ENCODE results near the gene N4BP3. TPM values are rescaled to one million over a fixed set of nuclear protein-coding genes. Genes with fewer than 3 reads are reported as not detected.

The N4BP3 gene
- total and polyA plus RNA-seq, 12 donors, result 0.31 to 2.6 (median 0.89) TPM

DNA sequence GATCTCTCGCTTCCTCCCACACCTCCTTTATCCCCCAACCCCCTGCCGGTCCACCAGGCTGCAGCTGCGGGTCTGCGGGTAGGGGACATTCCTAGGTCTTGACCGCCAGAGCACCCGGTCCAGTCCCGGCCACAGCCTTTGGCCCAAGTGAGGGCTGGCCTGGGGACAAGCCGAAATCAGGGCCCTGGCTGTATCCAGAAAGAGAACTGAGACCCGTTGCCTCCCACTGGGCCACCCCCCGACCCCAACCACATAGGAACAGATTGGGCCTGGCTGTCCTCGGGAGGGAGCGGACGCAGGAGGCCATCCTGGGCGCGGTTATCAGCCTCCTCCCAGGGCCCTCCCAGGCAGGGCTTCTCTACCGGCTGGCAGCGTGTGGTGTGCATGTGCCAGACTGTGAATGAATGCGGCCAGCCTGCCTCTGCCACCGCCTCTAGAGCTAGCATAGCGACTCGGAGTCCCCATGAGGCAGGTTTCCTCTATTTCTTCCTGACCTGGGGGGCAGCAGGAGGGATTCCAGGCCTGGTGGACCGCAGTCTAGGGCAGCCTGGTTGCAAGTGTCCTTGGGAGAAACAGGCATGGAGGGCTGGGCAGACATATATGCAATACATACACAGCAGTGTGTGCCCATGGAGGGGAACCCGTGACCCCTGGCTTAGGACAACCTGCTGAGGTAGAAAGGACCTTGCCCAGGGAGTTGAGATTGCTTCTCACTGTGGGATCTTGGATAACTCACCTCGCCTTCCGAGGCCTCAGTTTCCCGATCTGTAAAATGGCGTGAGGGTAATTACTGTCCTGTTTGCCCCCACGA, 1.2 kb downstream of the N4BP3 start:
- no peak for TF ChIP-seq POLR2A (IDR thresholded peaks at IDR 0.05)
- TF ChIP-seq, protein P1, sequence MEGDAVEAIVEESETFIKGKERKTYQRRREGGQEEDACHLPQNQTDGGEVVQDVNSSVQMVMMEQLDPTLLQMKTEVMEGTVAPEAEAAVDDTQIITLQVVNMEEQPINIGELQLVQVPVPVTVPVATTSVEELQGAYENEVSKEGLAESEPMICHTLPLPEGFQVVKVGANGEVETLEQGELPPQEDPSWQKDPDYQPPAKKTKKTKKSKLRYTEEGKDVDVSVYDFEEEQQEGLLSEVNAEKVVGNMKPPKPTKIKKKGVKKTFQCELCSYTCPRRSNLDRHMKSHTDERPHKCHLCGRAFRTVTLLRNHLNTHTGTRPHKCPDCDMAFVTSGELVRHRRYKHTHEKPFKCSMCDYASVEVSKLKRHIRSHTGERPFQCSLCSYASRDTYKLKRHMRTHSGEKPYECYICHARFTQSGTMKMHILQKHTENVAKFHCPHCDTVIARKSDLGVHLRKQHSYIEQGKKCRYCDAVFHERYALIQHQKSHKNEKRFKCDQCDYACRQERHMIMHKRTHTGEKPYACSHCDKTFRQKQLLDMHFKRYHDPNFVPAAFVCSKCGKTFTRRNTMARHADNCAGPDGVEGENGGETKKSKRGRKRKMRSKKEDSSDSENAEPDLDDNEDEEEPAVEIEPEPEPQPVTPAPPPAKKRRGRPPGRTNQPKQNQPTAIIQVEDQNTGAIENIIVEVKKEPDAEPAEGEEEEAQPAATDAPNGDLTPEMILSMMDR (IDR thresholded peaks at IDR 0.05), result no peak
- H3K27ac ChIP-seq, result no peak overlapping the region
- H3K4me3 ChIP-seq, result peak overlapping the region in 1 of 4 donors; percentile 52
- H3K4me1 ChIP-seq (replicated peaks in 1 of 2), result peaks cover 10 to 13% of the 10 kb centered on the region in 2 donors
- peak in 1 of 7 donors; percentile 65 for DNase-seq
- intact Hi-C loops (cut with DNase I), result no loop called here
- WGBS, 4 donors, result 37 to 48% (median 40%) methylated on average over 11 to 28 of the region's 28 CpGs
- no peaks in the 10 kb centered on the region for H3K9me3 ChIP-seq (replicated peaks in 1 of 3)
- H3K36me3 ChIP-seq (replicated peaks in 1 of 2), result no peaks in the 10 kb centered on the region
- peaks cover 16% of the 10 kb centered on the region for H3K27me3 ChIP-seq

DNA sequence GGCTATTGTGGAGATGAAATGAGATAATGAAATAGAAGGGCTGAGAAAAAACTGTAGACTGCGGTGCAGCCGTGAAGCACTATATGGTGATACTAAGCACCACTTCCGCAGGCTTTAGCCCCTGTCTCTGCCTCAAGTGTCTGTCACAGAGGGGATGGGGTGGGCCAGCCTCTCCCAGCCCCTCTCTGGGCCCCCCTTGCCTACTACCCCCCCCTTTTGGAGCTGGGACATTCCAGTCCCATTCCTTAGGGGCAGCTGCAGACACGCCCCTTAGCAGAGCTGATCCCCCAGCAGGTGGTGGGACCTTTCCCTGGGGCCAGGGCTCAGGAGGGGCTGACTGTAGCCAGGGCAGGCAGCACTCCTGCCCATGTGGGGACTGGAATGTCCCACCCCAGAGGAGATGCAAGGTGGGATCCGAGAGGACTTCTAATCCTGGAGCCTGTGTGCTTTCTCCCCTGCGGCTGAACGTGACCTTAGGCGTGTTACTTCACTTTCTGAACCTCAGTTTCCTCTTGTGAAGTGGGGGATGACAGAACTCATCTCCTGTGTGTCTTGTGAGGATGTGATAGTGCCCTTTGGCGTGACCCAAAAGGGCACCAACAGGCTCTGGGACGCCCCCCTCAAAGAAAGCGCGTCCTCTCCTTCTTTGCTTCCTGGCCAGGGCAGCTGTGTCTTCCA, 1.9 kb downstream of the N4BP3 start:
- no peaks in the 10 kb centered on the region for H3K9me3 ChIP-seq (replicated peaks in 1 of 3)
- TF ChIP-seq, protein P1 (IDR thresholded peaks at IDR 0.05), result no peak
- no peak for TF ChIP-seq POLR2A (IDR thresholded peaks at IDR 0.05)
- H3K4me3 ChIP-seq, result no peak overlapping the region
- intact Hi-C loops (cut with DNase I), result no loop called here
- H3K27ac ChIP-seq, result no peak overlapping the region
- no peak for DNase-seq
- H3K4me1 ChIP-seq (replicated peaks in 1 of 2), result peaks cover 10 to 13% of the 10 kb centered on the region in 2 donors
- no peaks in the 10 kb centered on the region for H3K36me3 ChIP-seq (replicated peaks in 1 of 2)
- WGBS, 4 donors, result 65 to 79% (median 73%) methylated on average over 9 to 12 of the region's 12 CpGs
- H3K27me3 ChIP-seq, result peaks cover 16% of the 10 kb centered on the region

DNA sequence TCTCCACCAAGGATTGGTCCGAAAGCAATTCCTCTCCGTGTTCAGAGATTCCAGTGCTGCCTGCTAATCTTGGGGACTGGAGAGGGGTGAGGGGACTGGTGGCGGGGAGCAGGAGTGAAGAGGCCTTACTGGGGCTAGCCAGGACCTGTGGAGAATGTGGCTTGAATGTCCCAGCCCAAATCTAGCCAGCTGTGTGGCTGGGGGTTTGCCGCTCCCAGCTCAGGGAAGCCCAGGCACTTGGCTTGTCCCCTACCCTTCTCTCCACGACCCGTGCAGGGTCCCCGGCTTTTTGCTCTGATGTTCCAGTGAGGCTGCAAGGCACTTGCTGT, 2.4 kb downstream of the N4BP3 start:
- 45 to 58% (median 50%) methylated on average over 5 to 7 of the region's 7 CpGs for WGBS, 4 donors
- Histone ChIP-seq H3K4me3 (no peak overlapping the region), H3K36me3 (replicated peaks in 1 of 2) (no peaks in the 10 kb centered on the region), H3K27me3 (peaks cover 16% of the 10 kb centered on the region), H3K27ac (no peak overlapping the region), H3K4me1 (replicated peaks in 1 of 2) (peaks cover 10 to 13% of the 10 kb centered on the region in 2 donors), H3K9me3 (replicated peaks in 1 of 3) (no peaks in the 10 kb centered on the region)
- intact Hi-C loops (cut with DNase I), result no loop called here
- TF ChIP-seq POLR2A (IDR thresholded peaks at IDR 0.05), result no peak
- TF ChIP-seq, protein P1 (IDR thresholded peaks at IDR 0.05), result no peak
- no peak for DNase-seq

DNA sequence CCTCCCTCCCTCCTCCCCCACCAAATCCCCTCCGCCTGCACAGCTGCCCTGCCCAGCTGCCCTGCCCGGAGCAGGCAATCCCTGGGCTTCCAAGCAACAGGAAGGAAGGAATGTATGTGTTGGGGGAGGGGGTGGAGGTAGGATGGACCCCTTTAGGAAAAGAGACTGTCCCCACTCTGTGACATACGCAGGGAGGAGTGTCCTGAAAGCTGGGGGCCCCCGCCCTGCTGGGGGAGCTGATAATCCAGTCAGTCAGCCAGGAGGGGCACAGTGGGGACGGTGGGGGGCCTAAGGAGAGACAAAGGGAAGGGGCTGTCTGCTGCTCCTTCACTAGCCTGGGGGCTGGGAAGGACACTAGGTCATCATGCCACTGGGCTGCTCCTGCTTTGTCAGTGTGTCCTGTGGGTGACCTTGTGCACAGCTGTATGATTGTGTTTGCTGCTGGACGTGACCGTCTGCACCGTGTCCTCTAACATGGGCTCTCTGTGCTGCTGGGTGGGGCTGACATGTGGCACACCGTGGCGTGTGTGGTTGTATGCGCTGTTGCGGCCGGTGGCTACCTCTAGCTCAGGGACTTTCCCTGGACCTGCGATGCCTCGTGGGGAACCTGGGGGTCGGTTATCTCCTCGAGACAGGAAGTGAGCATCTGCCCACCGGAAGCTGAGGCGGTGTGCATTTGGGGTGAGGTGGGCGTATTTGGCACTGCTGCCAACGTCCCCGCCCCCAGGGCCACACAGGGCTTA, 3.0 kb downstream of the N4BP3 start:
- TF ChIP-seq, protein P1 (IDR thresholded peaks at IDR 0.05), result no peak
- no peak for TF ChIP-seq POLR2A (IDR thresholded peaks at IDR 0.05)
- WGBS, 4 donors, result 28 to 33% (median 30%) methylated on average over 14 to 22 of the region's 22 CpGs
- intact Hi-C loops (cut with DNase I), result no loop called here

More for the DNA sequence above, 3.0 kb downstream of the N4BP3 start:
- Histone ChIP-seq H3K4me1 (replicated peaks in 1 of 2) (peaks cover 10 to 14% of the 10 kb centered on the region in 2 donors), H3K27ac (no peak overlapping the region), H3K27me3 (peaks cover 16% of the 10 kb centered on the region), H3K36me3 (replicated peaks in 1 of 2) (no peaks in the 10 kb centered on the region), H3K9me3 (replicated peaks in 1 of 3) (no peaks in the 10 kb centered on the region), H3K4me3 (no peak overlapping the region)
- no peak for DNase-seq
